ENCODE results near the gene ATP8A1.
A peak's percentile ranks its signal among the peaks of the same experiment; 100 is the strongest.

The ATP8A1 gene

DNA sequence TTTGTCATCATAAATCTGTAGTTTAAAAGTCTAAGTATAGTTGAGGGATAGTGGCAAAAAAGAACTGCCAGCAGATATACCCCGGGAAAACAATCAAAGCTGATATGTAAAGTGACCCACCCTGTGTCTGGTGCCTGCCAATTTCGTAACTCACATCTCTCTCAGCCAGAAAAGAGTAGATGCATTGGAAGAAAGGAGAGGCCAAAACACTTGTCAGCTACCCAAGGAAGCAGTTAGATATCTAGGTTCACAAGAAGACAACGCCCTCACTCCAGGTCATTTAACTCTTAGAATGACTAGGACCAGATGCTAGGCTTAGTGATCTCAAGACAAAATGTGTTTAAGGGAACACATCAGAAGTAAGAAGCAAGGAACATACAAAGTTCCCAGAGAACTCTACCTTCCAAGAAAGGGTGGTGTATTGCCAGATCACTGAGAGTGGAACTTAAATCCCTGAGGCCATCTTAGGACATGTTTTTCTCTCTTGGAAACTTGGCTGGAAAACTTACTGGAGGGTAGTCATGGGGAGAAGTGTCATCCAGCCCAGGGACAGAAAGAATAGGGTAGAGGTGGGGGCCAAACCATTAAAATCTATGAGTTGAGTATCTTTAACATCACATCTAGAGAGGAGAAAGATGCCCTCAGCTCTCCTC is 133.7 kb downstream of the ATP8A1 start:
- TF ChIP-seq, protein P1, sequence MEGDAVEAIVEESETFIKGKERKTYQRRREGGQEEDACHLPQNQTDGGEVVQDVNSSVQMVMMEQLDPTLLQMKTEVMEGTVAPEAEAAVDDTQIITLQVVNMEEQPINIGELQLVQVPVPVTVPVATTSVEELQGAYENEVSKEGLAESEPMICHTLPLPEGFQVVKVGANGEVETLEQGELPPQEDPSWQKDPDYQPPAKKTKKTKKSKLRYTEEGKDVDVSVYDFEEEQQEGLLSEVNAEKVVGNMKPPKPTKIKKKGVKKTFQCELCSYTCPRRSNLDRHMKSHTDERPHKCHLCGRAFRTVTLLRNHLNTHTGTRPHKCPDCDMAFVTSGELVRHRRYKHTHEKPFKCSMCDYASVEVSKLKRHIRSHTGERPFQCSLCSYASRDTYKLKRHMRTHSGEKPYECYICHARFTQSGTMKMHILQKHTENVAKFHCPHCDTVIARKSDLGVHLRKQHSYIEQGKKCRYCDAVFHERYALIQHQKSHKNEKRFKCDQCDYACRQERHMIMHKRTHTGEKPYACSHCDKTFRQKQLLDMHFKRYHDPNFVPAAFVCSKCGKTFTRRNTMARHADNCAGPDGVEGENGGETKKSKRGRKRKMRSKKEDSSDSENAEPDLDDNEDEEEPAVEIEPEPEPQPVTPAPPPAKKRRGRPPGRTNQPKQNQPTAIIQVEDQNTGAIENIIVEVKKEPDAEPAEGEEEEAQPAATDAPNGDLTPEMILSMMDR (IDR thresholded peaks at IDR 0.05; ENCODE audit: insufficient read depth, low read depth, low read length, missing control alignments) = no peak
- no peak for DNase-seq (ENCODE audit: low read depth)
- no peak overlapping the region for H3K4me3 ChIP-seq (ENCODE audit: low read length)

DNA sequence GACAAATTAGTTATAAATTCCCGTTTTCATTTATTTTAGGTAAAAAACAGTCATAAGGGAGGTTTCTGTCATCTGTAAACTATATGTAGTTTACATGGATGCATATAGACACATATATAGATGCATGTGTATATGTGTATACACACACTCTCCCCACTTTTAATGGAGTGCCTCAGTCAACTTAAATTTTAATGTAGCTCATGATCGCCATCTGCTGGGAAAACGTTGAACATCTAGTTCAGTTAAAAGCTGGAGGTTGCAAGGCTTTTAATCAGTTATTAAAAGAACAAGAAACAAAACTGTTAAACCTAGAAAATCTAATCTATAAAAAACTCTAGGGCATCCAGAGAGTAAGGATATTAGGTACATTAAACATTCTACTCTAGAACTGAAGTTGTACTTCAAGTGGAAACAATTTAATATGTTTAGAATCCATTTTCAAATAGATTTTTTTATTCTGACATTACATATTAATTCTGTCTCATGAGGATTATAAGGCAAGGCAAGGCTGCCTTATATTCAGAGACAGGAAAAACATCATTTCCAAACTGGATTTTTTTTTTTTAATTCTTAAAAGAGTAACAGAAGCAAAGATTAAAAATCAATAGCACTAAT is 137.0 kb downstream of the ATP8A1 start:
- peak; percentile 57 for DNase-seq (ENCODE audit: low read depth)
- no peak overlapping the region for H3K4me3 ChIP-seq (ENCODE audit: low read length)
- TF ChIP-seq, protein P1 (IDR thresholded peaks at IDR 0.05; ENCODE audit: insufficient read depth, low read depth, low read length, missing control alignments) = peak; percentile 60

DNA sequence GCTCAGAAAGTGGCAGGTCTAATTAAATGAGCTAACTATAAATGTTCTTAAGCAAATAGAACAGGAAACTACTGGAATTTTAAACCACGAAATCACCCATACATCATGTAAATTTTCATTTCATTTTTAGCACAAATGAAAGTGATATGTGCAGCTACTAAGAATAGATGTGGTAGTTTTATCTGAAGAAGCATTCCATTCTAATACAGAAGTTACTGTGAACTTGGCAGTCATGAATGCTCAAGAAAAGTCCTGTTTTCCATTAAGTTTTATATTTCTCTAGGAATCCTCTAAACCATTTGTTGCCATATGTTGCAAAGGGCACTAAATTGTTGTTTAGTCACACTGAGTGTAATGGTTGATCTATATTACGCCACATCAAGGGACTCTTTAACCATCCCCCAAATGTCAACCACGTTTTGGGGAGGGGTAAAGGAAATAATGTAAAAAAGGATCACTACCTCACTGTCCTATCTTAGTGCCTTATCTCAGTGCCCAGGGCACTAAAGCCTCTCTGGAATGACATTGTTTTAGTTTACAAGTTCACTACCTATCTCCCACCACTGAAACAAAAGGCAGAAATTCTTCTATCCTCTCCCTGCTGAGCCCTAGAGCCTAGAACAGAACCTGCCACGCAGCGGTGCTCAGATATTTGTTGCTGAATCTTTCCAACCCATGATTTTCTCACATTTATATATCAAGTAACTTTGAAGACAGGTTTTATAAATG is 141.6 kb downstream of the ATP8A1 start:
- TF ChIP-seq, protein P1 (IDR thresholded peaks at IDR 0.05; ENCODE audit: insufficient read depth, low read depth, low read length, missing control alignments) = no peak
- DNase-seq (ENCODE audit: low read depth) = no peak
- no peak overlapping the region for H3K4me3 ChIP-seq (ENCODE audit: low read length)

DNA sequence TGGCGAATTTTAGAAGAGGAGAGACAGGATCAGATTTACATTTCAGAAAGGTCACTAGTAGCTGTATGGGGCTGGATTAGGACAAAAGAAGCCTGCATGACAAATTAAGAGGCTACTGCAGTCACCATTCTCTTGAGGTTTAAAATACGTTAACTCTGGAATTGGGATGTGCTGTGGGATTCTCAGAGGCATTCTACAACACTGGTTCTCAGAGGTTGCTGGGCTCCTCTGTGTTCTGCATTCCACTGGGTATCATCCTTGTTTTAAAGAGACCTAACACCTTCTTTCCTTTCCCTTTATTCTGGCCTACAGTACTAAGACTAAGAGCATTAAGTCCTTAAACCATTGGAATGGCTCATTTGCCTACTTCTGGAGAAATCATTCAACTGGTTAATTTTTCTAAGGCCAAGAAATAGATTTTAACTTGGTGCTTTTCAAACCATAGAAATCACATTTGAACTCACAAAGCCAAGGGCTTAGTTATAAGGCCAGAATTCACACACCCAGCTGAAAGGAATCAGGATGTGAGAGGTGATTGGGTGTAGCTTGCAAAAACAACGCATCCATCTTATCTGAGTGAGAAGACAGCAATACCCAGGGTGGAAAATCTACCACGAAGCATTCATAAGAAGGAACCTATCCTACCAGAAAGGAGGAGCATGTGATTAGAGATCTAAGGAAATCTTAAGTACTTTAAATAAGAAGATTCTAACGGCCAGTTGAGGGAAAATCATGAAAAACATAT is 143.0 kb downstream of the ATP8A1 start:
- H3K4me3 ChIP-seq (ENCODE audit: low read length) = no peak overlapping the region
- TF ChIP-seq, protein P1 (IDR thresholded peaks at IDR 0.05; ENCODE audit: insufficient read depth, low read depth, low read length, missing control alignments) = no peak
- no peak for DNase-seq (ENCODE audit: low read depth)

DNA sequence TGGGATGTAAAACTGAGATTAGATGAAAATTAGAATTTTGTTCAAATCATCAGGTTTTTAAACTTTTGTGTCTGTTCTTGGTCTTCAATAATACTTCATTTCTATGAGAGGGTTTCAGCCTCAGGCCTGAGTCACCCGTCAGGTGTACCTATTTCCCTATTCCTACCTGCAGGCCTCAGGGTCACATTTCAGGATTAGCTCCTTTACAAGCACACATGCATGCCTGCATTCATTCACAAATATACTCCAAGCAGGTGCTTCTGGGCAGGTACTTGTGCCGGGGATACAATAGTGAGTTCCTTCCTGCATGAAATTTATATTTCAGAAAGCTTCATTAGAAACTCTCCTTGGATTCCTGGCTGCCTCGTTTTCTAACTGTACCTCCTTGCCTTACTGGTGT is 144.7 kb downstream of the ATP8A1 start:
- DNase-seq (ENCODE audit: low read depth) = no peak
- TF ChIP-seq, protein P1 (IDR thresholded peaks at IDR 0.05; ENCODE audit: insufficient read depth, low read depth, low read length, missing control alignments) = no peak
- H3K4me3 ChIP-seq (ENCODE audit: low read length) = no peak overlapping the region

DNA sequence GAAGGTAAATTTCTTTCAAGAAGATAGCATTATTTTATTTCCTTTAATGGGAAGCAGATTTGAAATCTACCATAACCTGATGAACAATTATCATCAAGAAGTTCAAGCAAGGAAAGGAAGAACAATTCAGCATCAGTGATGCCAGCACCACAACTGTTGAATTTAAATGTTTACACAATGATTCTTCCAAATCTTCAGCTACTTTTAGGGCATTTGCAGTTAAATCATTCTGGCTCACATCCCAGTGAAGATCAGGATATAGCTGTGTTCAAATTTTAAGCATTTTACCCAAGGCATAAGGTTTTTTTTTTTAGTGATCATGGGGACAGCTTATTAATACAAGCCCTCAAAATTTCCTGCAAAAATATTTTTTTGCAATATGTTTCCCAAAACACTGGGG is 146.7 kb downstream of the ATP8A1 start:
- TF ChIP-seq, protein P1 (IDR thresholded peaks at IDR 0.05; ENCODE audit: insufficient read depth, low read depth, low read length, missing control alignments) = no peak
- no peak overlapping the region for H3K4me3 ChIP-seq (ENCODE audit: low read length)
- DNase-seq (ENCODE audit: low read depth) = no peak

Measured in epithelial cell of esophagus (primary cell).